Measurements from ENCODE around the gene C1QTNF8. TPM values are rescaled to one million over a fixed set of nuclear protein-coding genes. Genes with fewer than 3 reads are reported as not detected.

C1QTNF8 gene
- polyA plus RNA-seq, 2 of the 4 experiments (the other 2 are of a cell fraction), result not detected

GRCh38 chr16:1094601-1095449 lies 1.2 kb downstream of the C1QTNF8 start:
- peaks cover 24% of the 10 kb centered on the region for H3K4me1 ChIP-seq
- TF ChIP-seq MAZ (IDR thresholded peaks at IDR 0.05; ENCODE audit: borderline replicate concordance, low read depth, low read length) (no peak), CBX2 (IDR thresholded peaks at IDR 0.05; ENCODE audit: borderline replicate concordance, low read depth) (no peak), ELK1 (IDR thresholded peaks at IDR 0.05; ENCODE audit: low read depth, low read length) (no peak)
- H3K4me3 ChIP-seq, result no peak overlapping the region
- FAIRE-seq (no peak), ATAC-seq (peak; percentile 15 to 29; a peak in 3 of 6 replicates), DNase-seq (ENCODE audit: low read depth in 1 of 2, low spot score in 1 of 2) (no peak)
- WGBS (ENCODE audit: missing lambda C conversion rate), result 51% methylated on average over 14 of the region's 29 CpGs
- H3K4me2 ChIP-seq, result no peak overlapping the region
- ChIA-PET POLR2A (no interaction called here), CTCF (interaction anchor here (1.3 kb wide), 1 partner anchor 21 kb away, joined by 5 read pairs; no protein-coding TSS in a partner anchor)
- H3K27ac ChIP-seq, result peak overlapping the region in 1 of 2 experiments; percentile 46; a peak in 2 of 6 replicates
- H3K9me3 ChIP-seq, result no peaks in the 10 kb centered on the region

DNA sequence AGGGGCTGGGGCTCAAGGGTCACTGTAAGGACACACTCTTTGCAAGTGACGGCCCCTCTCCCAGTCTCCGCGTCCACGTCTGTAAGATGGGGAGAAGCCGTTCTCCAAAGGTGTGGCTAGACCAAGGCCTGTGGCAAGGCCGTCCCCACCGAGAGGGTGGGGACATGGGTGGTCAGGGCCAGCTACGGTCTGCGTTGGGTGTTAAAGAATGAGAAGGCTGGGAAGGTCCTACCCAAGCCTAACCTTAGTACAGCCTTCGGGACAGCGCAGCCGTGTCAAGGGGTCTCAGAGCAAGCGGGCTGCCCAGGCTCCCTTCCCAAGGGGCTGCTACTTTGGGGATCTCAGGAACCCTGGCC lies 1.9 kb downstream of the C1QTNF8 start:
- TF ChIP-seq FOSB (CRISPR knock-in tag; IDR thresholded peaks at IDR 0.05) (no peak), POLR2AphosphoS2 (conservative IDR thresholded peaks at IDR 0.05; ENCODE audit: low read length) (no peak), RAD21 (conservative IDR thresholded peaks at IDR 0.05 in 1 of 2, IDR thresholded peaks at IDR 0.05 in 1 of 2) (no peak), ELK1 (IDR thresholded peaks at IDR 0.05; ENCODE audit: low read depth, low read length) (no peak), KDM5A (IDR thresholded peaks at IDR 0.05) (no peak), JUNB (IDR thresholded peaks at IDR 0.05) (no peak), HOXB5 (CRISPR knock-in tag; IDR thresholded peaks at IDR 0.05) (no peak), GATA3 (IDR thresholded peaks at IDR 0.05; ENCODE audit: borderline replicate concordance) (no peak), SREBF2 (IDR thresholded peaks at IDR 0.05) (no peak), RFX5 (IDR thresholded peaks at IDR 0.05) (no peak), NFE2L2 (conservative IDR thresholded peaks at IDR 0.05; ENCODE audit: low read length) (no peak), HOXA7 (CRISPR knock-in tag; IDR thresholded peaks at IDR 0.05) (no peak), BHLHE40 (IDR thresholded peaks at IDR 0.05; ENCODE audit: low read depth, low read length) (no peak), POLR2A (IDR thresholded peaks at IDR 0.05; ENCODE audit: low read length) (no peak), EHF (CRISPR knock-in tag; IDR thresholded peaks at IDR 0.05) (no peak), CHD4 (IDR thresholded peaks at IDR 0.05; ENCODE audit: borderline replicate concordance) (no peak)
- TF ChIP-seq, protein P1, sequence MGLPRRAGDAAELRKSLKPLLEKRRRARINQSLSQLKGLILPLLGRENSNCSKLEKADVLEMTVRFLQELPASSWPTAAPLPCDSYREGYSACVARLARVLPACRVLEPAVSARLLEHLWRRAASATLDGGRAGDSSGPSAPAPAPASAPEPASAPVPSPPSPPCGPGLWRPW (IDR thresholded peaks at IDR 0.05), result no peak
- TF ChIP-seq, protein P2, sequence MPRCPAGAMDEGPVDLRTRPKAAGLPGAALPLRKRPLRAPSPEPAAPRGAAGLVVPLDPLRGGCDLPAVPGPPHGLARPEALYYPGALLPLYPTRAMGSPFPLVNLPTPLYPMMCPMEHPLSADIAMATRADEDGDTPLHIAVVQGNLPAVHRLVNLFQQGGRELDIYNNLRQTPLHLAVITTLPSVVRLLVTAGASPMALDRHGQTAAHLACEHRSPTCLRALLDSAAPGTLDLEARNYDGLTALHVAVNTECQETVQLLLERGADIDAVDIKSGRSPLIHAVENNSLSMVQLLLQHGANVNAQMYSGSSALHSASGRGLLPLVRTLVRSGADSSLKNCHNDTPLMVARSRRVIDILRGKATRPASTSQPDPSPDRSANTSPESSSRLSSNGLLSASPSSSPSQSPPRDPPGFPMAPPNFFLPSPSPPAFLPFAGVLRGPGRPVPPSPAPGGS (IDR thresholded peaks at IDR 0.05), result no peak
- TF ChIP-seq, protein P3, sequence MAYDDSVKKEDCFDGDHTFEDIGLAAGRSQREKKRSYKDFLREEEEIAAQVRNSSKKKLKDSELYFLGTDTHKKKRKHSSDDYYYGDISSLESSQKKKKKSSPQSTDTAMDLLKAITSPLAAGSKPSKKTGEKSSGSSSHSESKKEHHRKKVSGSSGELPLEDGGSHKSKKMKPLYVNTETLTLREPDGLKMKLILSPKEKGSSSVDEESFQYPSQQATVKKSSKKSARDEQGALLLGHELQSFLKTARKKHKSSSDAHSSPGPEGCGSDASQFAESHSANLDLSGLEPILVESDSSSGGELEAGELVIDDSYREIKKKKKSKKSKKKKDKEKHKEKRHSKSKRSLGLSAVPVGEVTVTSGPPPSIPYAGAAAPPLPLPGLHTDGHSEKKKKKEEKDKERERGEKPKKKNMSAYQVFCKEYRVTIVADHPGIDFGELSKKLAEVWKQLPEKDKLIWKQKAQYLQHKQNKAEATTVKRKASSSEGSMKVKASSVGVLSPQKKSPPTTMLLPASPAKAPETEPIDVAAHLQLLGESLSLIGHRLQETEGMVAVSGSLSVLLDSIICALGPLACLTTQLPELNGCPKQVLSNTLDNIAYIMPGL (CRISPR knock-in tag; IDR thresholded peaks at IDR 0.05; ENCODE audit: borderline replicate concordance), result no peak
- TF ChIP-seq, protein P4, sequence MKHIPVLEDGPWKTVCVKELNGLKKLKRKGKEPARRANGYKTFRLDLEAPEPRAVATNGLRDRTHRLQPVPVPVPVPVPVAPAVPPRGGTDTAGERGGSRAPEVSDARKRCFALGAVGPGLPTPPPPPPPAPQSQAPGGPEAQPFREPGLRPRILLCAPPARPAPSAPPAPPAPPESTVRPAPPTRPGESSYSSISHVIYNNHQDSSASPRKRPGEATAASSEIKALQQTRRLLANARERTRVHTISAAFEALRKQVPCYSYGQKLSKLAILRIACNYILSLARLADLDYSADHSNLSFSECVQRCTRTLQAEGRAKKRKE (CRISPR knock-in tag; IDR thresholded peaks at IDR 0.05; ENCODE audit: low read depth), result no peak
- no peak overlapping the region for H3K27ac ChIP-seq
- WGBS (ENCODE audit: missing lambda C conversion rate), result 59% methylated on average over 5 of the region's 13 CpGs
- ATAC-seq (peak; percentile 3 to 11; a peak in 5 of 6 replicates), FAIRE-seq (no peak), DNase-seq (ENCODE audit: low read depth in 1 of 2, low spot score in 1 of 2) (peak in 1 of 2 experiments; percentile 73)
- no peak overlapping the region for H3K4me2 ChIP-seq
- H3K9me3 ChIP-seq, result no peaks in the 10 kb centered on the region
- POLR2A ChIA-PET, result no interaction called here
- peaks cover 29% of the 10 kb centered on the region for H3K4me1 ChIP-seq
- CTCF ChIA-PET, result interaction anchor here (1.1 to 1.3 kb wide), 2 partner anchors 21 to 75 kb away, joined by 3 to 5 read pairs; no protein-coding TSS in a partner anchor
- no peak overlapping the region for H3K4me3 ChIP-seq

Measured in A549 (cell line).